ENCODE measurements around the gene S100A1. TPM values are rescaled to one million over a fixed set of nuclear protein-coding genes. Genes with fewer than 3 reads are reported as not detected.
A peak's percentile ranks its signal among the peaks of the same experiment; 100 is the strongest.

The S100A1 gene
- total and polyA plus RNA-seq, 2 experiments from 2014 or later = 1.3 to 2.7 TPM

DNA sequence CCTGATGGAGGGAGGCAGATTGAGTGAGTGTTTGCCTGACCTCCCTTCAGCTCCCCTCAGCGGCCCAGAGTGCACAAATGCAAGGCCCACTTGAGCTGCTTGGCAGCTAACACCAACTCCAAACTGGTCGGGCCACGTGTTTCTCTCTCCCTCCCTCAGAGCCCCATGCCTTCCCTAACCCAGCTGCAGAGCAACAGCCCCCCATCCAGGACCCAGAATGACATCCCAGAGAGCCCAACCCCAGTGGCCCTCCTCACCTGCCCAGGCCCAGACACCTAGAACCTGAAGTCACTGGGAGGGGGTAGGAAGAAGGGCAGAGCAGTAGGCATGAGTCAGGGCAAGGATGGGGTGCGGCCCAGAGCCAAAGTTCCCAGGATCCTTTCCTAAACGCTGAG is 11.3 kb upstream of the S100A1 start:
- no peak for DNase-seq (ENCODE audit: low spot score)
- no peaks in the 10 kb centered on the region for H3K36me3 ChIP-seq (replicated peaks; ENCODE audit: insufficient read depth, low read depth)
- WGBS (ENCODE audit: low lambda C conversion rate, missing lambda C conversion rate) = 89% methylated on average over 5 of the region's 5 CpGs
- peak overlapping the region; percentile 87 for H3K27ac ChIP-seq
- peak overlapping the region; percentile 21 for H2AFZ ChIP-seq
- H3K4me3 ChIP-seq = no peak overlapping the region
- H3K4me2 ChIP-seq = no peak overlapping the region
- no peaks in the 10 kb centered on the region for H3K27me3 ChIP-seq
- no peaks in the 10 kb centered on the region for H3K9me2 ChIP-seq (replicated peaks; ENCODE audit: insufficient read depth)
- H3K79me2 ChIP-seq = peaks cover 15% of the 10 kb centered on the region
- no peak for TF ChIP-seq EZH2phosphoT487 (IDR thresholded peaks at IDR 0.05; ENCODE audit: low read depth, severe bottlenecking, unreplicated experiment)
- TF ChIP-seq EZH2 (IDR thresholded peaks at IDR 0.05; ENCODE audit: borderline replicate concordance) = no peak
- TF ChIP-seq, protein P1, sequence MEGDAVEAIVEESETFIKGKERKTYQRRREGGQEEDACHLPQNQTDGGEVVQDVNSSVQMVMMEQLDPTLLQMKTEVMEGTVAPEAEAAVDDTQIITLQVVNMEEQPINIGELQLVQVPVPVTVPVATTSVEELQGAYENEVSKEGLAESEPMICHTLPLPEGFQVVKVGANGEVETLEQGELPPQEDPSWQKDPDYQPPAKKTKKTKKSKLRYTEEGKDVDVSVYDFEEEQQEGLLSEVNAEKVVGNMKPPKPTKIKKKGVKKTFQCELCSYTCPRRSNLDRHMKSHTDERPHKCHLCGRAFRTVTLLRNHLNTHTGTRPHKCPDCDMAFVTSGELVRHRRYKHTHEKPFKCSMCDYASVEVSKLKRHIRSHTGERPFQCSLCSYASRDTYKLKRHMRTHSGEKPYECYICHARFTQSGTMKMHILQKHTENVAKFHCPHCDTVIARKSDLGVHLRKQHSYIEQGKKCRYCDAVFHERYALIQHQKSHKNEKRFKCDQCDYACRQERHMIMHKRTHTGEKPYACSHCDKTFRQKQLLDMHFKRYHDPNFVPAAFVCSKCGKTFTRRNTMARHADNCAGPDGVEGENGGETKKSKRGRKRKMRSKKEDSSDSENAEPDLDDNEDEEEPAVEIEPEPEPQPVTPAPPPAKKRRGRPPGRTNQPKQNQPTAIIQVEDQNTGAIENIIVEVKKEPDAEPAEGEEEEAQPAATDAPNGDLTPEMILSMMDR (IDR thresholded peaks at IDR 0.05; ENCODE audit: poor library complexity) = no peak
- peaks cover 34% of the 10 kb centered on the region for H3K4me1 ChIP-seq (ENCODE audit: insufficient read depth)
- no peaks in the 10 kb centered on the region for H3K9me3 ChIP-seq (ENCODE audit: low read depth)
- H4K20me1 ChIP-seq (ENCODE audit: insufficient read depth, poor library complexity, severe bottlenecking) = no peaks in the 10 kb centered on the region

DNA sequence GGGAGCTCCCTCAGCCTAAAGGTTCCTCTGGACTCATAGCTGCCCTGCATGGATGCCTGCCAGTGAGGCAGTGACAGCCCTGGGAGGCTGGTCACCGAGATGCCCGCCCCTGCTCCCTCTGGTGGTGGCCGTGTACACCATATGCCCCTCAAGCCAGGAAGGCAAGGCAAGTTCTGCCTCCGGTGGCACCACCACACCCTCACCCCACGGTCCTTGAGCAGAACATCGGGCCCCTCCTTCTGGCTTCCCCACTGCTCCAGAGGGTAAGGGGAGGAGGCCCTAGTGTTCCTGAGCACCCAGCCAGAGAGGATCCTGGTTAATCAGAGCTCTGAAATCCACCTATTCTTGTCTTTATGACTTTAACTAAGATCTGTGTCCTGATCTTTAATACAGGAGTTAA is 10.6 kb upstream of the S100A1 start:
- Histone ChIP-seq H3K36me3 (replicated peaks; ENCODE audit: insufficient read depth, low read depth) (no peaks in the 10 kb centered on the region), H3K27ac (peak overlapping the region; percentile 87), H3K4me2 (no peak overlapping the region), H3K79me2 (peaks cover 10% of the 10 kb centered on the region), H3K4me3 (no peak overlapping the region), H3K9me2 (replicated peaks; ENCODE audit: insufficient read depth) (no peaks in the 10 kb centered on the region), H3K9me3 (ENCODE audit: low read depth) (no peaks in the 10 kb centered on the region), H2AFZ (no peak overlapping the region), H4K20me1 (ENCODE audit: insufficient read depth, poor library complexity, severe bottlenecking) (no peaks in the 10 kb centered on the region), H3K27me3 (no peaks in the 10 kb centered on the region), H3K4me1 (ENCODE audit: insufficient read depth) (peaks cover 34% of the 10 kb centered on the region)
- peak; percentile 69 for DNase-seq (ENCODE audit: low spot score)
- TF ChIP-seq, protein P1 (IDR thresholded peaks at IDR 0.05; ENCODE audit: poor library complexity) = peak; percentile 53
- no peak for TF ChIP-seq EZH2phosphoT487 (IDR thresholded peaks at IDR 0.05; ENCODE audit: low read depth, severe bottlenecking, unreplicated experiment)
- no peak for TF ChIP-seq EZH2 (IDR thresholded peaks at IDR 0.05; ENCODE audit: borderline replicate concordance)
- 71% methylated on average over 6 of the region's 6 CpGs for WGBS (ENCODE audit: low lambda C conversion rate, missing lambda C conversion rate)

DNA sequence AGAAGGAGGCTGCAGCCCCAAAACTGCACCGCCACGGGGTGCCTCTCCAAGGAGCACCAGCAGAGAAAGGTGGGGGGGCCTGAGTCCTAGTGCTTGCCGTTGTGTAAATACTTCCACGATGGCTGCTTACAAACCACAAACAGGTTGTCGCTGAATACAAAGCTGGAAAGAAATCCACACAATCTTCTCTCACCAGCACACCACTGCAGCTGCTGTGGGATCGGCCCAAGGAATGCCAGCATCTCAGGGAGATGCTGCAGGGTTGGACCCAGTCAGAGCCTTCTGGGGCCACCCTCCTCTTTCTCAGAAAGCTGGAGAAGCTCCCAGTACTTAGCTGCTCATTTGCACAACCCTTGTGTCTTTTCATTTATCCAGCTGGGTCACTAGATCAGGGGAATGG is 9.1 kb upstream of the S100A1 start:
- Histone ChIP-seq H2AFZ (no peak overlapping the region), H3K9me3 (ENCODE audit: low read depth) (no peaks in the 10 kb centered on the region), H3K4me3 (no peak overlapping the region), H3K4me1 (ENCODE audit: insufficient read depth) (peaks cover 20% of the 10 kb centered on the region), H4K20me1 (ENCODE audit: insufficient read depth, poor library complexity, severe bottlenecking) (no peaks in the 10 kb centered on the region), H3K27me3 (no peaks in the 10 kb centered on the region), H3K27ac (no peak overlapping the region), H3K79me2 (peaks cover under 1% of the 10 kb centered on the region), H3K4me2 (no peak overlapping the region), H3K36me3 (replicated peaks; ENCODE audit: insufficient read depth, low read depth) (no peaks in the 10 kb centered on the region), H3K9me2 (replicated peaks; ENCODE audit: insufficient read depth) (no peaks in the 10 kb centered on the region)
- DNase-seq (ENCODE audit: low spot score) = no peak
- no peak for TF ChIP-seq EZH2phosphoT487 (IDR thresholded peaks at IDR 0.05; ENCODE audit: low read depth, severe bottlenecking, unreplicated experiment)
- TF ChIP-seq, protein P1 (IDR thresholded peaks at IDR 0.05; ENCODE audit: poor library complexity) = no peak
- 92% methylated on average over 6 of the region's 6 CpGs for WGBS (ENCODE audit: low lambda C conversion rate, missing lambda C conversion rate)

DNA sequence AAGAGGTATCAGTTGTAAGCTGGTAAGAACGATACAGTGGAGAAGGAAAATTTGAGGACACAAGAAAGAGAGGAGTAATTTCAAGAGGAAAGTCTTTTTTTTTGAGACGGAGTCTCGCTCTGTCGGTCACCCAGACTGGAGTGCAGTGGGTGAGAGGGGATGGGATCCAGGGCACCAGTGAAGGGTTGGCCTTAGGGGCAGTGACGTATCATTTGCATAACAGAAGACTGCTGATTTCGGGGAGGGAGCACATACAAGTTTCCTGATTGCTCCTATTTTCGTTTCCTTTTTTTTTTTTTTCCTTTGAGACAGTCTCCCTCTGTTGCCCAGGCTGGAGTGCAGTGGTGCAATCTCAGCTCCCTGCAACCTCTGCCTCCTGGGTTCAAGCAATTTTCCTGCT is 5.1 kb upstream of the S100A1 start:
- peaks cover 15% of the 10 kb centered on the region for H3K79me2 ChIP-seq
- DNase-seq (ENCODE audit: low spot score) = no peak
- H2AFZ ChIP-seq = no peak overlapping the region
- TF ChIP-seq EZH2phosphoT487 (IDR thresholded peaks at IDR 0.05; ENCODE audit: low read depth, severe bottlenecking, unreplicated experiment) (no peak), EZH2 (IDR thresholded peaks at IDR 0.05; ENCODE audit: borderline replicate concordance) (no peak)
- TF ChIP-seq, protein P1 (IDR thresholded peaks at IDR 0.05; ENCODE audit: poor library complexity) = no peak
- H3K27me3 ChIP-seq = no peaks in the 10 kb centered on the region
- 84% methylated on average over 7 of the region's 7 CpGs for WGBS (ENCODE audit: low lambda C conversion rate, missing lambda C conversion rate)
- H3K36me3 ChIP-seq (replicated peaks; ENCODE audit: insufficient read depth, low read depth) = no peaks in the 10 kb centered on the region
- no peaks in the 10 kb centered on the region for H4K20me1 ChIP-seq (ENCODE audit: insufficient read depth, poor library complexity, severe bottlenecking)
- no peaks in the 10 kb centered on the region for H3K9me3 ChIP-seq (ENCODE audit: low read depth)
- H3K4me3 ChIP-seq = no peak overlapping the region
- no peaks in the 10 kb centered on the region for H3K9me2 ChIP-seq (replicated peaks; ENCODE audit: insufficient read depth)
- H3K4me1 ChIP-seq (ENCODE audit: insufficient read depth) = peaks cover 24% of the 10 kb centered on the region
- no peak overlapping the region for H3K27ac ChIP-seq
- no peak overlapping the region for H3K4me2 ChIP-seq
